NCI-H345 treated with DMSO at 0.1 percent for 48 hours (cell line): ENCODE data around the gene CRYGN.

ENCODE experiments used
- DNase-seq: peaks from one replicate; lab custom pipeline; 2025; ENCODE audit not compliant: unreplicated experiment; lab: John Stamatoyannopoulos, UW

Gene CRYGN

GRCh38 chr7:151439855-151440798 lies at the start of gene CRYGN:
Gene CRYGN (minus strand): TSS chr7:151440141. CDS start chr7:151439917, 224 bp downstream.
- DNase-seq, result no peak

- DNase-seq, result no peak
Measured at GRCh38 chr7:151489498-151489897, 49.6 kb upstream of the CRYGN start.

GRCh38 chr7:151488096-151488495 lies 48.2 kb upstream of the CRYGN start:
- no peak for DNase-seq

- DNase-seq, result no peak
Measured at GRCh38 chr7:151487228-151487627, 47.3 kb upstream of the CRYGN start.

GRCh38 chr7:151486074-151486473 lies 46.1 kb upstream of the CRYGN start:
- no peak for DNase-seq

GRCh38 chr7:151484971-151485707 lies 45.2 kb upstream of the CRYGN start:
- DNase-seq, result no peak

- no peak for DNase-seq
Measured at GRCh38 chr7:151483711-151483983, 43.7 kb upstream of the CRYGN start.

- no peak for DNase-seq
Measured at GRCh38 chr7:151482883-151483710, 43.2 kb upstream of the CRYGN start.

GRCh38 chr7:151481650-151482505 lies 41.9 kb upstream of the CRYGN start:
- no peak for DNase-seq

GRCh38 chr7:151477867-151478266 lies 37.9 kb upstream of the CRYGN start:
- DNase-seq, result no peak

- DNase-seq, result no peak
Measured at GRCh38 chr7:151472644-151473380, 32.9 kb upstream of the CRYGN start.

- DNase-seq, result no peak
Measured at GRCh38 chr7:151470711-151471110, 30.8 kb upstream of the CRYGN start.

GRCh38 chr7:151469281-151469680 lies 29.3 kb upstream of the CRYGN start:
- DNase-seq, result no peak

GRCh38 chr7:151468217-151469018 lies 28.5 kb upstream of the CRYGN start:
- DNase-seq, result no peak

GRCh38 chr7:151465169-151465568 lies 25.2 kb upstream of the CRYGN start:
- no peak for DNase-seq

GRCh38 chr7:151462306-151462779 lies 22.4 kb upstream of the CRYGN start:
- no peak for DNase-seq

GRCh38 chr7:151461942-151462230 lies 21.9 kb upstream of the CRYGN start:
- DNase-seq, result no peak

GRCh38 chr7:151461096-151461941 lies 21.4 kb upstream of the CRYGN start:
- no peak for DNase-seq
